Measurements from ENCODE around the gene BRD8. TPM values are rescaled to one million over a fixed set of nuclear protein-coding genes. Genes with fewer than 3 reads are reported as not detected.
"Not testable (repeated sequence)": the region's sequence is repeated elsewhere in the genome, so short reads cannot be mapped to it uniquely, and the experiment has no call there.

The BRD8 gene
- total RNA-seq, 4 donors from 2014 or later = 27.9 to 39.9 (median 32.6) TPM

- H3K27ac ChIP-seq = no peak overlapping the region
- intact Hi-C loops (cut with DNase I) = no loop called here
- DNase-seq = no peak
- no peaks in the 10 kb centered on the region for H3K9me3 ChIP-seq
- no peak for TF ChIP-seq POLR2A (IDR thresholded peaks at IDR 0.05)
- TF ChIP-seq, protein P1, sequence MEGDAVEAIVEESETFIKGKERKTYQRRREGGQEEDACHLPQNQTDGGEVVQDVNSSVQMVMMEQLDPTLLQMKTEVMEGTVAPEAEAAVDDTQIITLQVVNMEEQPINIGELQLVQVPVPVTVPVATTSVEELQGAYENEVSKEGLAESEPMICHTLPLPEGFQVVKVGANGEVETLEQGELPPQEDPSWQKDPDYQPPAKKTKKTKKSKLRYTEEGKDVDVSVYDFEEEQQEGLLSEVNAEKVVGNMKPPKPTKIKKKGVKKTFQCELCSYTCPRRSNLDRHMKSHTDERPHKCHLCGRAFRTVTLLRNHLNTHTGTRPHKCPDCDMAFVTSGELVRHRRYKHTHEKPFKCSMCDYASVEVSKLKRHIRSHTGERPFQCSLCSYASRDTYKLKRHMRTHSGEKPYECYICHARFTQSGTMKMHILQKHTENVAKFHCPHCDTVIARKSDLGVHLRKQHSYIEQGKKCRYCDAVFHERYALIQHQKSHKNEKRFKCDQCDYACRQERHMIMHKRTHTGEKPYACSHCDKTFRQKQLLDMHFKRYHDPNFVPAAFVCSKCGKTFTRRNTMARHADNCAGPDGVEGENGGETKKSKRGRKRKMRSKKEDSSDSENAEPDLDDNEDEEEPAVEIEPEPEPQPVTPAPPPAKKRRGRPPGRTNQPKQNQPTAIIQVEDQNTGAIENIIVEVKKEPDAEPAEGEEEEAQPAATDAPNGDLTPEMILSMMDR (IDR thresholded peaks at IDR 0.05) = no peak
- peaks cover 11 to 19% (median 13%) of the 10 kb centered on the region in 3 donors for H3K4me1 ChIP-seq
- H3K36me3 ChIP-seq = no peaks in the 10 kb centered on the region
- no peaks in the 10 kb centered on the region for H3K27me3 ChIP-seq
- 73 to 76% methylated on average over 2 of the region's 2 CpGs for WGBS, 2 donors
- H3K4me3 ChIP-seq = no peak overlapping the region
Measured at GRCh38 chr5:138216799-138217198, 38.4 kb upstream of the BRD8 start.

GRCh38 chr5:138213161-138214029 is 35.0 kb upstream of the BRD8 start, which contains the start of gene CDC23:
Gene CDC23, minus strand, starts transcription at chr5:138213323. Its CDS starts 11 bp downstream, at chr5:138213312.
- Histone ChIP-seq H3K36me3 (peaks cover 0 to 20% (median 0%) of the 10 kb centered on the region in 3 donors), H3K27me3 (no peaks in the 10 kb centered on the region), H3K9me3 (no peaks in the 10 kb centered on the region), H3K27ac (peak within 1 kb of the TSS; percentile 87 to 92 (median 90)), H3K4me1 (peaks cover 11 to 35% (median 17%) of the 10 kb centered on the region in 3 donors), H3K4me3 (peak within 1 kb of the TSS; percentile 74 to 96 (median 90))
- peak; percentile 73 for DNase-seq
- TF ChIP-seq, protein P1 (IDR thresholded peaks at IDR 0.05) = no peak
- TF ChIP-seq POLR2A (IDR thresholded peaks at IDR 0.05) = peak in 1 of 4 donors; percentile 66
- intact Hi-C loops (cut with DNase I) = no loop called here
- 1 to 2% methylated on average over 19 to 24 of the region's 32 CpGs for WGBS, 2 donors

GRCh38 chr5:138212828-138213160 is 34.4 kb upstream of the BRD8 start:
- Histone ChIP-seq H3K9me3 (no peaks in the 10 kb centered on the region), H3K27me3 (no peaks in the 10 kb centered on the region), H3K4me3 (peak overlapping the region; percentile 74 to 96 (median 90)), H3K27ac (peak overlapping the region; percentile 87 to 92 (median 90)), H3K4me1 (peaks cover 11 to 35% (median 17%) of the 10 kb centered on the region in 3 donors), H3K36me3 (peaks cover 0 to 26% (median 0%) of the 10 kb centered on the region in 3 donors)
- no peak for TF ChIP-seq POLR2A (IDR thresholded peaks at IDR 0.05)
- TF ChIP-seq, protein P1 (IDR thresholded peaks at IDR 0.05) = no peak
- no peak for DNase-seq
- intact Hi-C loops (cut with DNase I) = no loop called here
- 0% methylated on average over 1 to 8 of the region's 8 CpGs for WGBS, 2 donors

DNA sequence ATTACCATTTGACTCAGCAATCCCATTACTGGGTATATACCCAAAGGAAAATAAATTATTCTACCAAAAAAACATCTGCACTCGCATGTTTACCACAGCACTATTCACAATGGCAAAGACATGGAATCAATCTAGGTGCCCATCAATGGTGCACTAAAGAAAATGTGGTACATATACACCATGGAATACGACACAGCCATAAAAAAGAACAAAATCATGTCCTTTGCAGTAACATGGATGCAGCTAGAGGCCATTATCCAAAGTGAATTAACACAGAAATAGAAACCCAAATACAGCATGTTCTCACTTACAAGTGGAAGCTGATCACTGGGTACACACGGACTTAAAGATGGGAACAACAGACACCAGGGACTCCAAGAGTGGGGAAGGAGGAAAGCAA is 32.6 kb upstream of the BRD8 start:
- H3K4me1 ChIP-seq = peaks cover 11 to 35% (median 17%) of the 10 kb centered on the region in 3 donors
- no peaks in the 10 kb centered on the region for H3K27me3 ChIP-seq
- no peak for DNase-seq
- H3K4me3 ChIP-seq = no peak overlapping the region
- H3K27ac ChIP-seq = no peak overlapping the region
- peaks cover 0 to 44% (median 0%) of the 10 kb centered on the region in 3 donors for H3K36me3 ChIP-seq
- intact Hi-C loops (cut with DNase I) = no loop called here
- TF ChIP-seq POLR2A (IDR thresholded peaks at IDR 0.05) = no peak
- TF ChIP-seq, protein P1 (IDR thresholded peaks at IDR 0.05) = no peak
- H3K9me3 ChIP-seq = no peaks in the 10 kb centered on the region
- WGBS, 2 donors = 91 to 93% methylated on average over 3 of the region's 3 CpGs

GRCh38 chr5:138193859-138194258 is 15.4 kb upstream of the BRD8 start:
- intact Hi-C loops (cut with DNase I); H3K27me3 ChIP-seq; H3K9me3 ChIP-seq; H3K4me1 ChIP-seq; DNase-seq; H3K4me3 ChIP-seq; H3K27ac ChIP-seq: not testable (repeated sequence)
- WGBS, 2 donors = 91 to 95% methylated on average over 8 of the region's 8 CpGs
- peaks cover 7 to 96% (median 23%) of the 10 kb centered on the region in 3 donors for H3K36me3 ChIP-seq

Data from esophagus squamous epithelium (tissue), 5 donors.